ENCODE results near the gene DAG1. TPM values are rescaled to one million over a fixed set of nuclear protein-coding genes. Genes with fewer than 3 reads are reported as not detected.

DAG1 gene
- total RNA-seq, 1 donor from 2014 or later = 130 TPM

- intact Hi-C loops (cut with DNase I) = no loop called here
- DNase-seq (ENCODE audit: low spot score) = no peak
These were observed 39.0 kb downstream of the DAG1 start for GRCh38 chr3:49509028-49509561.

DNA sequence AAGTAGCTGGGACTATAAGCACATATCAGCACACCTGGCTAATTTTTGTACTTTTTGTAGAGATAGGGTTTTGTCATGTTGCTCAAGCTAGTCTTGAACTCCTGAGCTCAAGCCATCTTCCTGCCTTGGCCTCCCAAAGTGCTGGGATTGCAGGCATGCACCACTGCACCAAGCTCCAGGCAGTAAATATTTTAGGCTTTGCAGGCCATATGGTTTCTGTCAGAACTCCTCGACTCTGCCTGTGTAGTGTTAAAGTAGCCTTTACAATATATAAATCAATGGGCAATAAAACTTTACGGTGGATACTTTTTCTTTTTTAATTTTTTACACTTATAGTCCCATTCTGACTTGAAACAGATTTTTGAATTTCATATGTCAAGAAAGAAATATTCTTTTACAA, 41.6 kb downstream of the DAG1 start:
- no peak for DNase-seq (ENCODE audit: low spot score)
- intact Hi-C loops (cut with DNase I) = no loop called here

GRCh38 chr3:49512781-49513355, 42.8 kb downstream of the DAG1 start:
- intact Hi-C loops (cut with DNase I) = no loop called here
- no peak for DNase-seq (ENCODE audit: low spot score)

DNA sequence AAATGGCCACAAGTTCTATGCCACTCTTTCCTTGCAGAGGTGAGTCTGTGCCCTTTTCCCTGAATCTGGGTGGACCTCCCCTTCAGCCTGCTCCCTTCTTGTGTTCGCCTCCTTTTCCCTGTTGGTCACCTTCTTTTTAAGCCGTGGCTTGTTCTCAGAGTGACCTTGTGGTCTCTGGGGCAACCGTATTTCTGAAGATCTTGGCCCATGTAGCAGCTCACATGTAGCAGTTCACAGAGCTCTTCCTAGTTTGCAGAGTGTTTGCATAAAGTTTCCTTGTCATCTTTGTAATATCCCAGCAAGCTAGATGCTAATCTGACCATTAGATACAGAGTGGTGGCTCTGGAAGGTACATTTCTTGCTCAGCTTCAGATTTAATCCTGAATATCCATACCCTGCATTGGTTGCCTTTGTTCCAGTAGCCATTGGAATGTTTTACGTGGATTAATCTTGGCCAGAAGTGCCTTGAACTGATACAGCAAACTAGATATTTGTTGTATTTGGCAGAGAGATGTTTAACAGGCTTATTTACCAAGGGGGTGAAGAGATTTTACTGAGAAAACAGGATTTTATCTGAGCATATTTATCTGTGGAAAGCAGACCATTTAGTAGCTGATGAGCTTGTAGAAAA, 43.5 kb downstream of the DAG1 start:
- intact Hi-C loops (cut with DNase I) = no loop called here
- DNase-seq (ENCODE audit: low spot score) = no peak

DNA sequence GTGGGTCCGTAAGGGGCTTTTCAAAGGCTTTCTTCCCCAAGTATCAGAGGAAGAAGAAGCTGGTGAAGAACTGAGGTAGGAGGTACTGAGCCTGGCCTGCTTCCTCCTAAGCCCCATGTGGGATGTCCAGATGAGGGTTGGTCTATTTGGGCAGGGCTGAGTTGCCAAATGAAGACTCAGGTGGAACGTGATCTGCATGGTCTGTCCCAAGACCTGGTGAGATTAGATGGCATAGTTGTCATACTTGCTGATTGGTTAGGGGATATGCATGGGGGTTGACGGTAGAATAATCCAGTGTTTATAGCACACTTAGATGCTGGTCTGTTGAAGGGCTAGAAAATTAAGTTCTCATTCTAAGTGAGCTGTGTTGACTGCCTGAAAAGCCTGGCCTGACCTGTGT, 47.9 kb downstream of the DAG1 start:
- DNase-seq (ENCODE audit: low spot score) = no peak
- intact Hi-C loops (cut with DNase I) = no loop called here

GRCh38 chr3:49518441-49518840, 48.4 kb downstream of the DAG1 start:
- DNase-seq (ENCODE audit: low spot score) = no peak
- intact Hi-C loops (cut with DNase I) = no loop called here

- no peak for DNase-seq (ENCODE audit: low spot score)
- intact Hi-C loops (cut with DNase I) = no loop called here
These were observed 49.2 kb downstream of the DAG1 start for GRCh38 chr3:49519296-49519695.

DNA sequence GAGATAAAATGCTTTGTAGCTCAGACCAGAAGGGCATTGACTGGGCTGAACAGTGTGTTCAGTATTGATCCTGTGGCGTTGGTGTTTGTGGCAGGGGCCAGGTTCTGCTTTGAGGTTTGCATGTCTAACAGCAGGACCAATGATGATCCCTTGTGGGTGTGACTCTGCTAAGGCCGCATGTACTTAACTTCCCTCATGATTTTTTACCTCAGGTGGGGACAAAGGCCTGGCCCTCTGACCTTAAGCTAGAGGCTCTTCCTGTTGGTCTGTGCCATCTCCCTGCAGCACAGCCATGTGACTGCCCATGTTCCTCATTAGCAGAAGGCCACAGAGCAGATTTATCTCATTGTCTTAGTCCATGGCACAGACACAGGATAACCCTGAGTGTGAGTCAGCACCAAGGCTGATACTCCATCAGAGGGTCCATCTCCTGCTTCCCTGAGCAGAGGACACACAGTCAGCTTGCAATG, 49.9 kb downstream of the DAG1 start:
- intact Hi-C loops (cut with DNase I) = no loop called here
- no peak for DNase-seq (ENCODE audit: low spot score)

- DNase-seq (ENCODE audit: low spot score) = no peak
- intact Hi-C loops (cut with DNase I) = no loop called here
These were observed 54.0 kb downstream of the DAG1 start for GRCh38 chr3:49523756-49524747.

DNA sequence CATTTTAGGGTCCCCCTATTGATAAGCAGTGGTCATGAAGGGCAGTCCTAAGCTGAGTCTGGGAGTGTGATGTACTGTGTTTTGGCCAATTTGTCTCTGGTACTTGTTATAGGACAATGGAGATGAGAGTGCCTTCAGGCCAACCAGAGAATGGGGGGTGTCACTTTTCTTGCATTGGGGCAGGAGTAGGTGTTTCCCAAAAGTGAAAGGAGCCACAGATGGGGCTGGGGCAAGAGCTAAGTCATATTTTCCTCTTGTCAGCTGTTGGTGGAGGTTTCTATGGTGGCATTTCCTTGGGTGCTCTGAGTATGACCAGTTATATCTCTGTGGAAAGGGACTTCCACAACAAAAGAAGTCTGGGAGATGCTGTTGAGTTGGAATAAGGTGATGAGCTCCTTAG, 59.5 kb downstream of the DAG1 start:
- DNase-seq (ENCODE audit: low spot score) = no peak
- intact Hi-C loops (cut with DNase I) = no loop called here

DNA sequence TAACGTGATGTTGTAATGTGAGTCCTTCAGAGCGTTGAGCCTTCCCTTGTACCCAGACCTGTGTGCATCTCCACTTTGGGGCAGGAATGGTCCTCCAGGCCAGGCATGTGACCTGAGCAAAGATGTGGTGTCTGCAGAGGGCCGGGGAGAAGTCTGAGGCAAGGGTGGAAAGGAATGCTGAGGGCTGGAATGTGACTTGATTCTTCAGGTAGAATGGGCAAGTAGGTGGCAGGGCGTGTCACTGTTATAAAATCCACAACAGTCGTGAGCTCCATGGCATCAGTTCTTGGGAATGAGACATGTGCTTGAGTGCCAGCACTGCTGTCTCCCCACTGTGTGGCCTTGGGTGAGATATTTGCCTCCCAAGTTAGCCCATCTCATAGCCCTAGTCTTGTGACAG, 60.2 kb downstream of the DAG1 start:
- intact Hi-C loops (cut with DNase I) = loop anchor here (10.0 kb wide), 1 partner anchor 375 kb away; the partner anchor contains the start of gene MST1R

GRCh38 chr3:49530701-49531100, 60.6 kb downstream of the DAG1 start:
- no peak for DNase-seq (ENCODE audit: low spot score)
- intact Hi-C loops (cut with DNase I) = loop anchor here (10.0 kb wide), 1 partner anchor 374 kb away; the partner anchor contains the start of gene MST1R

More for the DNA sequence above, 60.2 kb downstream of the DAG1 start:
- DNase-seq (ENCODE audit: low spot score) = no peak

GRCh38 chr3:49531218-49531617, 61.2 kb downstream of the DAG1 start:
- intact Hi-C loops (cut with DNase I) = loop anchor here (10.0 kb wide), 1 partner anchor 374 kb away; the partner anchor contains the start of gene MST1R
- DNase-seq (ENCODE audit: low spot score) = no peak

DNA sequence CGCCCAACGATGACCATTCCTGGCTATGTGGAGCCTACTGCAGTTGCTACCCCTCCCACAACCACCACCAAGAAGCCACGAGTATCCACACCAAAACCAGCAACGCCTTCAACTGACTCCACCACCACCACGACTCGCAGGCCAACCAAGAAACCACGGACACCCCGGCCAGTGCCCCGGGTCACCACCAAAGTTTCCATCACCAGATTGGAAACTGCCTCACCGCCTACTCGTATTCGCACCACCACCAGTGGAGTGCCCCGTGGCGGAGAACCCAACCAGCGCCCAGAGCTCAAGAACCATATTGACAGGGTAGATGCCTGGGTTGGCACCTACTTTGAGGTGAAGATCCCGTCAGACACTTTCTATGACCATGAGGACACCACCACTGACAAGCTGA, 61.6 kb downstream of the DAG1 start:
- intact Hi-C loops (cut with DNase I) = loop anchor here (10.0 kb wide), 1 partner anchor 373 kb away; the partner anchor contains the start of gene MST1R
- no peak for DNase-seq (ENCODE audit: low spot score)

DNA sequence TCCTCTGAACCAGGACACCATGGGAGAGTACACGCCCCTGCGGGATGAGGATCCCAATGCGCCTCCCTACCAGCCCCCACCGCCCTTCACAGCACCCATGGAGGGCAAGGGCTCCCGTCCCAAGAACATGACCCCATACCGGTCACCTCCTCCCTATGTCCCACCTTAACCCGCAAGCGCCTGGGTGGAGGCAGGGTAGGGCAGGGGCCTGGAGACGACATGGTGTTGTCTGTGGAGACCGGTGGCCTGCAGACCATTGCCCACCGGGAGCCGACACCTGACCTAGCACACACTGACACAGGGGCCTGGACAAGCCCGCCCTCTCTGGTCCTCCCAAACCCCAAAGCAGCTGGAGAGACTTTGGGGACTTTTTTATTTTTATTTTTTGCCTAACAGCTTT, 63.0 kb downstream of the DAG1 start:
- DNase-seq (ENCODE audit: low spot score) = no peak
- intact Hi-C loops (cut with DNase I) = loop anchor here (10.0 kb wide), 1 partner anchor 372 kb away; the partner anchor contains the start of gene MST1R

GRCh38 chr3:49533786-49534519, 63.9 kb downstream of the DAG1 start:
- intact Hi-C loops (cut with DNase I) = loop anchor here (10.0 kb wide), 1 partner anchor 371 kb away; the partner anchor contains the start of gene MST1R
- DNase-seq (ENCODE audit: low spot score) = no peak

- intact Hi-C loops (cut with DNase I) = loop anchor here (5.0 to 10.0 kb wide), 2 partner anchors 63 to 370 kb away; partner anchors contain the start of genes DAG1 and MST1R
- DNase-seq (ENCODE audit: low spot score) = no peak
These were observed 64.7 kb downstream of the DAG1 start for GRCh38 chr3:49534581-49535441.
